Endothelial cell of umbilical vein (primary cell): ENCODE data around the gene MUC2. TPM values are rescaled to one million over a fixed set of nuclear protein-coding genes. Genes with fewer than 3 reads are reported as not detected.

Experiments
- BruUV-seq: library from RNA; stranded (reverse); fragments of 400-500 nt; replicated peaks from 2 replicates; lab custom pipeline; 2021; lab: Mats Ljungman, UMichigan
- CTCF ChIA-PET: fragments of 300-600, 350-600 bp; sonication (Branson Sonifier 250); formaldehyde crosslinking; loops from one replicate; lab custom pipeline; 2021; ENCODE audit warnings: antibody characterized with exemption, inconsistent platforms; lab: Charles Lee
- POLR2A ChIA-PET: fragments of 300-600, 350-600 bp; sonication (Branson Sonifier 250); formaldehyde crosslinking; loops from one replicate; lab custom pipeline; 2021; ENCODE audit warnings: antibody characterized with exemption, inconsistent platforms; lab: Charles Lee
- DNase-seq: peaks from one replicate; pipeline ENCODE4 v3.0.0-alpha.2; 2011; ENCODE audit warnings: low read depth, low spot score
- FAIRE-seq: peaks from 2 replicates; lab custom pipeline; 2011; peaks lifted over from hg19 to GRCh38; lab: Jason Lieb, UNC
- H2AFZ ChIP-seq: 2 replicates; pipeline ENCODE4 v1.6.0; 2012; ENCODE audit warnings: low read depth, low read length, control low read depth, inconsistent platforms
- H3K27ac ChIP-seq: 2 replicates; pipeline ENCODE4 v1.5.1; 2011; ENCODE audit warnings: low read depth, mild to moderate bottlenecking, control low read depth, low read length, moderate library complexity; ENCODE audit not compliant: insufficient read depth
- H3K27me3 ChIP-seq, 2 experiments: 2 replicates each; pipeline versions ENCODE4 v1.6.0 to v1.6.1; 2011; ENCODE audit warnings: low read length in 2 of 2, mixed read lengths in 1 of 2; ENCODE audit not compliant: control insufficient read depth in 2 of 2, insufficient read depth in 2 of 2
- H3K36me3 ChIP-seq, 2 experiments: 2 replicates in 1 of 2; 3 replicates in 1 of 2; pipeline ENCODE4 v1.5.1; 2011; ENCODE audit warnings: low read length in 2 of 2, mild to moderate bottlenecking in 1 of 2, moderate library complexity in 1 of 2; ENCODE audit not compliant: control insufficient read depth in 2 of 2, insufficient read depth in 2 of 2; ENCODE audit errors: extremely low read depth in 1 of 2
- H3K4me1 ChIP-seq: 3 replicates; pipeline ENCODE4 v1.5.1; 2011; ENCODE audit warnings: mild to moderate bottlenecking, low read length; ENCODE audit not compliant: control insufficient read depth, insufficient read depth; ENCODE audit errors: extremely low read depth
- H3K4me2 ChIP-seq: 2 replicates; pipeline ENCODE4 v1.6.1; 2011; ENCODE audit warnings: low read length, control low read depth, mixed read lengths; ENCODE audit not compliant: insufficient read depth
- H3K4me3 ChIP-seq, 3 experiments: fragments of 200-600 bp in 1 of 3; sonication (generic), shearing (Covaris generic) in 1 of 3; replicated peaks in 1 of 3; 2 replicates each; pipeline ENCODE4 v1.5.1; 2011 to 2016; ENCODE audit warnings: control low read depth in 3 of 3, low read length in 3 of 3, mild to moderate bottlenecking in 2 of 3, inconsistent platforms in 1 of 3, low read depth in 1 of 3, moderate library complexity in 1 of 3; ENCODE audit not compliant: insufficient read depth in 1 of 3
- H3K79me2 ChIP-seq: 2 replicates; pipeline ENCODE4 v1.6.0; 2012; ENCODE audit warnings: low read length, inconsistent platforms; ENCODE audit not compliant: control insufficient read depth, insufficient read depth
- H3K9ac ChIP-seq: replicated peaks from 2 replicates; pipeline ENCODE3; 2011; ENCODE audit warnings: low read length, control low read depth; ENCODE audit not compliant: insufficient read depth; ENCODE audit errors: extremely low read depth
- H3K9me1 ChIP-seq: replicated peaks from 3 replicates; pipeline ENCODE4 v1.6.0; 2011; ENCODE audit warnings: mild to moderate bottlenecking, low read length; ENCODE audit not compliant: control insufficient read depth, insufficient read depth; ENCODE audit errors: extremely low read depth
- H3K9me3 ChIP-seq: replicated peaks from 2 replicates; pipeline ENCODE4 v1.5.1; 2012; ENCODE audit warnings: low read length, inconsistent platforms; ENCODE audit not compliant: control insufficient read depth, insufficient read depth
- H4K20me1 ChIP-seq: replicated peaks from 2 replicates; pipeline ENCODE3; 2011; ENCODE audit warnings: mild to moderate bottlenecking, low read length; ENCODE audit not compliant: control insufficient read depth, insufficient read depth; ENCODE audit errors: extremely low read depth
- CTCF ChIP-seq, 2 donors: IDR thresholded peaks; 1 replicate in 1 of 2; 2 replicates in 1 of 2; pipeline ENCODE4 v1.5.1; 2011; ENCODE audit warnings: low read length in 2 of 2, mild to moderate bottlenecking in 2 of 2, moderate library complexity in 2 of 2, control low read depth in 1 of 2, inconsistent platforms in 1 of 2, low read depth in 1 of 2; ENCODE audit not compliant: insufficient read depth in 1 of 2; ENCODE audit errors: extremely low read depth in 1 of 2
- EZH2 ChIP-seq: IDR thresholded peaks from 2 replicates; pipeline ENCODE4 v1.6.1; 2012; ENCODE audit warnings: borderline replicate concordance, low read depth, mild to moderate bottlenecking, moderate library complexity, low read length, inconsistent platforms; ENCODE audit not compliant: severe bottlenecking
- FOS ChIP-seq: IDR thresholded peaks from 2 replicates; pipeline ENCODE4 v1.6.1; 2011; ENCODE audit warnings: mild to moderate bottlenecking, low read length, moderate library complexity, borderline replicate concordance; ENCODE audit not compliant: insufficient read depth
- GATA2 ChIP-seq: IDR thresholded peaks from 2 replicates; pipeline ENCODE4 v1.7.0; 2011; ENCODE audit warnings: low read depth, mild to moderate bottlenecking, moderate library complexity, mixed read lengths, low read length; ENCODE audit not compliant: insufficient read length, insufficient read depth
- JUN ChIP-seq: IDR thresholded peaks from 2 replicates; pipeline ENCODE4 v1.6.1; 2011; ENCODE audit warnings: borderline replicate concordance, low read depth; ENCODE audit not compliant: insufficient read length, insufficient read depth
- MAX ChIP-seq: IDR thresholded peaks from 2 replicates; pipeline ENCODE4 v1.6.1; 2011; ENCODE audit not compliant: insufficient read depth, insufficient read length
- MYC ChIP-seq: IDR thresholded peaks from one replicate; pipeline ENCODE4 v1.6.1; 2011; ENCODE audit warnings: mild to moderate bottlenecking, low read depth, low read length
- POLR2A ChIP-seq: IDR thresholded peaks from 2 replicates; pipeline ENCODE4 v1.6.1; 2012; ENCODE audit warnings: low read depth, mild to moderate bottlenecking, control low read depth, low read length
- POLR2AphosphoS5 ChIP-seq: IDR thresholded peaks from 2 replicates; pipeline ENCODE4 v1.6.1; 2012; ENCODE audit warnings: low read depth, mild to moderate bottlenecking, control low read depth, low read length, moderate library complexity; ENCODE audit not compliant: insufficient read depth
- dilution Hi-C: fragments of 300-500 bp; cut with MboI; formaldehyde crosslinking; loops from one replicate; pipeline ENCODE4 v1.15.0; 2019; ENCODE audit warnings: low sequenced_read_pairs; ENCODE audit not compliant: extremely low pct_ligation_motif_present
- intact Hi-C: fragments of 100-400 bp; cut with micrococcal nuclease; formaldehyde crosslinking; loops from one replicate; pipeline ENCODE4 v1.10.0; 2022
- polyA plus RNA-seq, 4 experiments: library from polyadenylated mRNA; depleted of rRNA in 3 of 4; stranded (reverse) in 3 of 4; unstranded in 1 of 4; fragments of >200 nt; gene quantifications; 2 replicates each; pipeline versions ENCODE4 v1.2.1 to v1.2.3, GENCODE V29; 2011 to 2012; ENCODE audit warnings: missing spikeins in 1 of 4
- total RNA-seq: library from RNA; stranded (reverse); gene quantifications from 2 replicates; pipeline ENCODE4 v1.2.3, GENCODE V29; 2021

Gene MUC2
- total and polyA plus RNA-seq, 2 donors (not counting 3 experiments of a cell fraction or from before 2014, with no cell fraction given), result not detected

GRCh38 chr11:1078191-1078601 lies 3.5 kb downstream of the MUC2 start:
- no peak overlapping the region for H3K4me2 ChIP-seq
- no peak overlapping the region for H3K9ac ChIP-seq
- H3K9me3 ChIP-seq, result no peaks in the 10 kb centered on the region
- TF ChIP-seq GATA2 (no peak), POLR2AphosphoS5 (no peak), EZH2 (no peak), FOS (no peak), MAX (no peak)
- no peaks in the 10 kb centered on the region for H3K27me3 ChIP-seq
- no peak overlapping the region for H2AFZ ChIP-seq
- CTCF ChIA-PET, result no interaction called here
- dilution Hi-C loops (no loop called here), intact Hi-C loops (no loop called here)
- peaks cover 7% of the 10 kb centered on the region for H3K4me1 ChIP-seq
- DNase-seq (no peak), FAIRE-seq (no peak)
- no peaks in the 10 kb centered on the region for H3K79me2 ChIP-seq
- BruUV-seq, result no TSS peak
- H4K20me1 ChIP-seq, result no peaks in the 10 kb centered on the region
- H3K36me3 ChIP-seq, result no peaks in the 10 kb centered on the region
- H3K4me3 ChIP-seq, result no peak overlapping the region
- POLR2A ChIA-PET, result no interaction called here
- H3K9me1 ChIP-seq, result no peaks in the 10 kb centered on the region
- H3K27ac ChIP-seq, result no peak overlapping the region

DNA sequence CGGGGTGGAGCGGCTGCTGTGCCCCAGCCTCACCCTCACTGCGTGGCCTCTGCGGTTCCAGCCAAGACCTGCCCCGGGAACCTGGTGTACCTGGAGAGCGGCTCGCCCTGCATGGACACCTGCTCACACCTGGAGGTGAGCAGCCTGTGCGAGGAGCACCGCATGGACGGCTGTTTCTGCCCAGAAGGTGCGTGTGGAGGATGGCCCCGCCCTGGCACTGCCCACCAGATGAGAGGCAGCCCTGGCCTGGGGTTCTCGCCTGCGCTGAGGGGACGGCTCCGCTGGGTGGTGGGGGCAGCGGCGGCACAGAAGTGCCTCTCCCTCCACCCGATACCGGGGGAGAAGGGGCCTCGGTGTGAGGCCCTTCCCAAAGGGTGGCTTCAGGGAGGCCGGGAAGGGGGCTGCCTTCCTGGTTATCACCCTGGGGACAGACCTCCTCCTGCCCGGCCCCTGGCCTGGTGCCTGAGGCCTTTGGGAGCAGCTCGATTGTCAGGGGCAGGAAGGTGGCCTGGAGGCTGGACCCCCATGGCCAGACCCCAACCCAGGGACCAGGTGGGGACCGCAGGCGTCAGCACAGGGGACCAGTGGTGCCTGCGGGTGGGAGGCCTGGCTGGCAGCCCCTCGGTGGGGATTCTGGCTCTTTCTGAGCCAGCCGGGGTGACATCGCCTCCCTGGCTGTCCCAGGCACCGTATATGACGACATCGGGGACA lies 7.1 kb downstream of the MUC2 start:
- dilution Hi-C loops, result no loop called here
- H3K4me3 ChIP-seq, result no peak overlapping the region
- no peaks in the 10 kb centered on the region for H3K36me3 ChIP-seq
- ChIA-PET POLR2A (no interaction called here), CTCF (no interaction called here)
- intact Hi-C loops, result no loop called here
- H3K9me3 ChIP-seq, result no peaks in the 10 kb centered on the region
- no peak overlapping the region for H2AFZ ChIP-seq
- FAIRE-seq, result no peak
- H4K20me1 ChIP-seq, result no peaks in the 10 kb centered on the region
- no peak for DNase-seq
- H3K79me2 ChIP-seq, result no peaks in the 10 kb centered on the region
- H3K27me3 ChIP-seq, result no peaks in the 10 kb centered on the region
- H3K27ac ChIP-seq, result no peak overlapping the region
- H3K4me1 ChIP-seq, result no peaks in the 10 kb centered on the region
- H3K4me2 ChIP-seq, result no peak overlapping the region
- H3K9ac ChIP-seq, result no peak overlapping the region
- TF ChIP-seq MYC, result no peak
- no peak for TF ChIP-seq FOS
- no peak for TF ChIP-seq JUN
- no peak for TF ChIP-seq CTCF (IDR thresholded peaks at IDR 0.05; ENCODE audit: extremely low read depth in 1 of 2, insufficient read depth in 1 of 2, low read depth in 1 of 2, low read length in 2 of 2)
- no peak for TF ChIP-seq MAX
- no peak for TF ChIP-seq GATA2
- no peak for TF ChIP-seq EZH2
- no peak for TF ChIP-seq POLR2A
- TF ChIP-seq POLR2AphosphoS5, result no peak
- no TSS peak for BruUV-seq
- H3K9me1 ChIP-seq, result no peaks in the 10 kb centered on the region
